Panc1 (cell line): ENCODE data around the gene STOX2. TPM values are rescaled to one million over a fixed set of nuclear protein-coding genes. Genes with fewer than 3 reads are reported as not detected.

ENCODE experiments used
- ATAC-seq: fragments of 200-7000 bp; cut with Tn5 transposase; 2 replicates; pipeline ENCODE4 v1.9.1; 2020; ENCODE audit warnings: mild to moderate bottlenecking, moderate library complexity
- BruUV-seq: library from RNA; stranded (reverse); fragments of 400-500 nt; replicated peaks from 2 replicates; lab custom pipeline; 2021; lab: Mats Ljungman, UMichigan
- CTCF ChIA-PET: fragments of 300-600 bp; sonication (Branson Sonifier 250); formaldehyde crosslinking; loops from one replicate; lab custom pipeline; 2022; ENCODE audit warnings: antibody characterized with exemption; lab: Charles Lee
- POLR2A ChIA-PET: fragments of 300-600 bp; sonication (Branson Sonifier 250); formaldehyde crosslinking; loops from one replicate; lab custom pipeline; 2022; ENCODE audit warnings: antibody characterized with exemption; lab: Charles Lee
- DNase-seq: peaks from one replicate; pipeline ENCODE4 v3.0.0-alpha.2; 2010; ENCODE audit warnings: low read depth, low spot score
- H3K27ac ChIP-seq: 2 replicates; pipeline ENCODE4 v1.5.1; 2011; ENCODE audit warnings: mild to moderate bottlenecking, low read length, inconsistent platforms
- H3K27me3 ChIP-seq: fragments of 200-500 bp; sonication (Bioruptor generic); 2 replicates; pipeline ENCODE4 v1.6.0; 2014; ENCODE audit warnings: low read length, inconsistent platforms; ENCODE audit not compliant: control insufficient read depth, insufficient read depth
- H3K36me3 ChIP-seq: fragments of 200-500 bp; sonication (Bioruptor generic); 2 replicates; pipeline ENCODE4 v1.5.1; 2014; ENCODE audit warnings: inconsistent platforms, mild to moderate bottlenecking, low read length, moderate library complexity; ENCODE audit not compliant: control insufficient read depth, insufficient read depth
- H3K4me1 ChIP-seq: 2 replicates; pipeline ENCODE4 v1.5.1; 2011; ENCODE audit warnings: inconsistent platforms, mild to moderate bottlenecking, low read length, moderate library complexity; ENCODE audit not compliant: control insufficient read depth, insufficient read depth
- H3K4me3 ChIP-seq, 2 experiments: 2 replicates each; pipeline ENCODE4 v1.5.1; 2011 to 2012; ENCODE audit warnings: low read depth in 2 of 2, low read length in 2 of 2, mild to moderate bottlenecking in 2 of 2, inconsistent platforms in 1 of 2, moderate library complexity in 1 of 2
- H3K9me3 ChIP-seq: fragments of 200-500 bp; sonication (Bioruptor generic); 2 replicates; pipeline ENCODE4 v1.5.1; 2014; ENCODE audit warnings: low read depth, mild to moderate bottlenecking, inconsistent platforms, low read length, moderate library complexity; ENCODE audit not compliant: control insufficient read depth, insufficient read depth
- CTCF ChIP-seq: fragments of 450-650 bp; IDR thresholded peaks from 2 replicates; pipeline ENCODE4 v1.5.1; 2017; ENCODE audit warnings: mild to moderate bottlenecking
- POLR2AphosphoS5 ChIP-seq: IDR thresholded peaks from 2 replicates; pipeline ENCODE4 v1.6.1; 2012; ENCODE audit warnings: mild to moderate bottlenecking, low read depth, low read length, moderate library complexity
- REST ChIP-seq, 2 experiments: IDR thresholded peaks; 2 replicates each; pipeline ENCODE4 v1.6.1; 2011 to 2012; ENCODE audit warnings: low read depth in 2 of 2, control low read depth in 1 of 2, low read length in 1 of 2, mild to moderate bottlenecking in 1 of 2, moderate library complexity in 1 of 2; ENCODE audit not compliant: insufficient read depth in 1 of 2
- SIN3A ChIP-seq: IDR thresholded peaks from 2 replicates; pipeline ENCODE4 v1.6.1; 2012; ENCODE audit warnings: low read depth, mild to moderate bottlenecking, low read length, moderate library complexity, borderline replicate concordance; ENCODE audit not compliant: insufficient read depth
- TCF7L2 ChIP-seq: IDR thresholded peaks from 2 replicates; pipeline ENCODE4 v1.6.1; 2011; ENCODE audit warnings: mild to moderate bottlenecking, low read depth, low read length, inconsistent platforms
- in situ Hi-C: cut with HindIII; loops from 2 replicates; pipeline ENCODE4 v1.10.0; 2016; ENCODE audit warnings: low sequenced_read_pairs, low pct_unique_long_range_greater_than_20kb
- intact Hi-C: fragments of 100-400 bp; cut with micrococcal nuclease; formaldehyde crosslinking; loops from one replicate; pipeline ENCODE4 v1.10.0; 2022; ENCODE audit not compliant: unreplicated experiment
- total RNA-seq: library from RNA; stranded (reverse); gene quantifications from one replicate; pipeline ENCODE4 v1.2.1, GENCODE V29; 2021; ENCODE audit not compliant: unreplicated experiment

Gene STOX2
- total RNA-seq, 1 experiment from 2014 or later, result 10.6 TPM

- no peak for ATAC-seq
- Histone ChIP-seq H3K36me3 (no peaks in the 10 kb centered on the region; the same call in 1 of the 2 replicates), H3K4me1 (no peaks in the 10 kb centered on the region), H3K27me3 (no peaks in the 10 kb centered on the region), H3K9me3 (no peaks in the 10 kb centered on the region), H3K27ac (no peak overlapping the region), H3K4me3 (no peak overlapping the region)
- no TSS peak for BruUV-seq
- in situ Hi-C loops, result no loop called here
- intact Hi-C loops, result no loop called here
- no peak for DNase-seq
- no peak for TF ChIP-seq SIN3A
- no peak for TF ChIP-seq CTCF
- no peak for TF ChIP-seq POLR2AphosphoS5
- no peak for TF ChIP-seq TCF7L2
- no peak for TF ChIP-seq REST (IDR thresholded peaks at IDR 0.05; ENCODE audit: insufficient read depth in 1 of 2, low read depth in 2 of 2, low read length in 1 of 2)
- ChIA-PET POLR2A (no interaction called here), CTCF (no interaction called here)
Measured at GRCh38 chr4:184010696-184011095, 105.6 kb downstream of the STOX2 start.

- no peak overlapping the region for H3K27ac ChIP-seq
- BruUV-seq, result no TSS peak
- no peak for ATAC-seq
- DNase-seq, result no peak
- no peaks in the 10 kb centered on the region for H3K9me3 ChIP-seq
- in situ Hi-C loops, result no loop called here
- H3K4me1 ChIP-seq, result no peaks in the 10 kb centered on the region
- TF ChIP-seq CTCF, result no peak
- TF ChIP-seq SIN3A, result no peak
- TF ChIP-seq POLR2AphosphoS5, result no peak
- TF ChIP-seq REST (IDR thresholded peaks at IDR 0.05; ENCODE audit: insufficient read depth in 1 of 2, low read depth in 2 of 2, low read length in 1 of 2), result no peak
- no peak for TF ChIP-seq TCF7L2
- POLR2A ChIA-PET, result no interaction called here
- no peak overlapping the region for H3K4me3 ChIP-seq
- CTCF ChIA-PET, result no interaction called here
- intact Hi-C loops, result no loop called here
- H3K27me3 ChIP-seq, result no peaks in the 10 kb centered on the region
- no peaks in the 10 kb centered on the region; the same call in 1 of the 2 replicates for H3K36me3 ChIP-seq
Measured at GRCh38 chr4:184011826-184012380, 106.8 kb downstream of the STOX2 start.
